OCI-LY7 (cell line): ENCODE measurements around the gene ELAVL2. TPM values are rescaled to one million over a fixed set of nuclear protein-coding genes. Genes with fewer than 3 reads are reported as not detected.

Experiments
- BruUV-seq: library from RNA; stranded (reverse); fragments of 400-500 nt; replicated peaks from 2 replicates; lab custom pipeline; 2021; lab: Mats Ljungman, UMichigan
- CTCF ChIA-PET: fragments of 300-600 bp; sonication (Branson Sonifier 250); formaldehyde crosslinking; loops from one replicate; lab custom pipeline; 2022; ENCODE audit warnings: antibody characterized with exemption; ENCODE audit not compliant: unreplicated experiment; lab: Charles Lee
- POLR2A ChIA-PET: fragments of 300-600 bp; sonication (Branson Sonifier 250); formaldehyde crosslinking; loops from one replicate; lab custom pipeline; 2022; ENCODE audit warnings: antibody characterized with exemption; lab: Charles Lee
- DNase-seq: peaks from one replicate; pipeline ENCODE4 v3.0.0-alpha.2; 2015; ENCODE audit warnings: low spot score
- H2AFZ ChIP-seq: fragments of 200-600 bp; sonication (generic), shearing (Covaris generic); 2 replicates; pipeline ENCODE4 v1.6.1; 2014; ENCODE audit warnings: mild to moderate bottlenecking, antibody characterized with exemption, low read length, moderate library complexity
- H3K27ac ChIP-seq: fragments of 200-600 bp; sonication (generic); 2 replicates; pipeline ENCODE4 v1.5.1; 2014; ENCODE audit warnings: mixed run types, low read depth, mild to moderate bottlenecking, moderate library complexity, low read length, inconsistent platforms; ENCODE audit not compliant: poor library complexity, severe bottlenecking
- H3K36me3 ChIP-seq: fragments of 200-600 bp; sonication (generic); 2 replicates; pipeline ENCODE4 v1.6.1; 2014; ENCODE audit warnings: mild to moderate bottlenecking, antibody characterized with exemption, low read length, moderate library complexity, mixed read lengths; ENCODE audit not compliant: insufficient read depth
- H3K4me1 ChIP-seq: fragments of 200-600 bp; sonication (generic); 2 replicates; pipeline ENCODE4 v1.5.1; 2014; ENCODE audit warnings: mild to moderate bottlenecking, low read length; ENCODE audit not compliant: insufficient read depth, poor library complexity, severe bottlenecking
- H3K4me2 ChIP-seq: fragments of 200-600 bp; sonication (generic); 2 replicates; pipeline ENCODE4 v1.6.1; 2014; ENCODE audit warnings: mild to moderate bottlenecking, low read length
- H3K4me3 ChIP-seq: fragments of 200-600 bp; sonication (generic); 2 replicates; pipeline ENCODE4 v1.5.1; 2014; ENCODE audit warnings: mild to moderate bottlenecking, low read depth, low read length; ENCODE audit not compliant: poor library complexity, severe bottlenecking
- H3K79me2 ChIP-seq: fragments of 200-600 bp; sonication (generic); 2 replicates; pipeline ENCODE4 v1.6.1; 2016; ENCODE audit warnings: low read depth, mild to moderate bottlenecking, low read length, moderate library complexity, mixed read lengths; ENCODE audit not compliant: insufficient read depth
- H3K9me2 ChIP-seq: fragments of 200-600 bp; sonication (generic); 2 replicates; pipeline ENCODE4 v1.6.1; 2016; ENCODE audit warnings: mild to moderate bottlenecking, low read length, mixed read lengths; ENCODE audit not compliant: insufficient read depth
- H3K9me3 ChIP-seq: fragments of 200-600 bp; sonication (generic); 2 replicates; pipeline ENCODE4 v1.6.1; 2014; ENCODE audit warnings: mild to moderate bottlenecking, mixed run types, low read length, mixed read lengths
- H4K20me1 ChIP-seq: fragments of 200-600 bp; sonication (generic); 2 replicates; pipeline ENCODE4 v1.6.1; 2014; ENCODE audit warnings: mild to moderate bottlenecking, antibody characterized with exemption, low read length, moderate library complexity, mixed read lengths; ENCODE audit not compliant: insufficient read depth
- EZH2phosphoT487 ChIP-seq: fragments of 200-600 bp; sonication (generic); IDR thresholded peaks from 2 replicates; pipeline ENCODE4 v1.6.1; 2018; ENCODE audit warnings: low read depth, borderline replicate concordance, mild to moderate bottlenecking, mixed run types, antibody characterized with exemption, low read length, moderate library complexity, mixed read lengths
- intact Hi-C: fragments of 100-400 bp; cut with micrococcal nuclease; formaldehyde crosslinking; loops from one replicate; pipeline ENCODE4 v1.10.0; 2022; ENCODE audit not compliant: unreplicated experiment
- total RNA-seq, 2 experiments: library from RNA; depleted of rRNA in 1 of 2; stranded (reverse); fragments of >200 nt in 1 of 2; shearing (Covaris generic) in 1 of 2; gene quantifications; 2 replicates each; pipeline ENCODE4 v1.2.3, GENCODE V29; 2014 to 2022
- TF ChIP-seq, protein P1 (sequence below): fragments of 200-600 bp; sonication (generic); conservative IDR thresholded peaks from 2 replicates; pipeline ENCODE4 v1.5.1; 2014; ENCODE audit warnings: mild to moderate bottlenecking, antibody characterized with exemption, low read length, moderate library complexity, mixed read lengths

ELAVL2 gene
- total RNA-seq, 2 experiments from 2014 or later: not detected

GRCh38 chr9:23850242-23850689, 24.2 kb upstream of the ELAVL2 start:
- Histone ChIP-seq H3K36me3 (no peaks in the 10 kb centered on the region), H4K20me1 (no peaks in the 10 kb centered on the region), H3K4me3 (no peak overlapping the region), H3K4me1 (no peaks in the 10 kb centered on the region), H2AFZ (no peak overlapping the region), H3K9me3 (no peaks in the 10 kb centered on the region), H3K27ac (no peak overlapping the region), H3K79me2 (no peaks in the 10 kb centered on the region), H3K9me2 (no peaks in the 10 kb centered on the region), H3K4me2 (no peak overlapping the region)
- POLR2A ChIA-PET: interaction anchor here (0.6 kb wide), 1 partner anchor 17 kb away, joined by 3 read pairs; no protein-coding TSS in a partner anchor
- no peak for DNase-seq
- intact Hi-C loops: no loop called here
- BruUV-seq: no TSS peak
- CTCF ChIA-PET: no interaction called here
- TF ChIP-seq, protein P1, sequence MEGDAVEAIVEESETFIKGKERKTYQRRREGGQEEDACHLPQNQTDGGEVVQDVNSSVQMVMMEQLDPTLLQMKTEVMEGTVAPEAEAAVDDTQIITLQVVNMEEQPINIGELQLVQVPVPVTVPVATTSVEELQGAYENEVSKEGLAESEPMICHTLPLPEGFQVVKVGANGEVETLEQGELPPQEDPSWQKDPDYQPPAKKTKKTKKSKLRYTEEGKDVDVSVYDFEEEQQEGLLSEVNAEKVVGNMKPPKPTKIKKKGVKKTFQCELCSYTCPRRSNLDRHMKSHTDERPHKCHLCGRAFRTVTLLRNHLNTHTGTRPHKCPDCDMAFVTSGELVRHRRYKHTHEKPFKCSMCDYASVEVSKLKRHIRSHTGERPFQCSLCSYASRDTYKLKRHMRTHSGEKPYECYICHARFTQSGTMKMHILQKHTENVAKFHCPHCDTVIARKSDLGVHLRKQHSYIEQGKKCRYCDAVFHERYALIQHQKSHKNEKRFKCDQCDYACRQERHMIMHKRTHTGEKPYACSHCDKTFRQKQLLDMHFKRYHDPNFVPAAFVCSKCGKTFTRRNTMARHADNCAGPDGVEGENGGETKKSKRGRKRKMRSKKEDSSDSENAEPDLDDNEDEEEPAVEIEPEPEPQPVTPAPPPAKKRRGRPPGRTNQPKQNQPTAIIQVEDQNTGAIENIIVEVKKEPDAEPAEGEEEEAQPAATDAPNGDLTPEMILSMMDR: no peak
- TF ChIP-seq EZH2phosphoT487: no peak

DNA sequence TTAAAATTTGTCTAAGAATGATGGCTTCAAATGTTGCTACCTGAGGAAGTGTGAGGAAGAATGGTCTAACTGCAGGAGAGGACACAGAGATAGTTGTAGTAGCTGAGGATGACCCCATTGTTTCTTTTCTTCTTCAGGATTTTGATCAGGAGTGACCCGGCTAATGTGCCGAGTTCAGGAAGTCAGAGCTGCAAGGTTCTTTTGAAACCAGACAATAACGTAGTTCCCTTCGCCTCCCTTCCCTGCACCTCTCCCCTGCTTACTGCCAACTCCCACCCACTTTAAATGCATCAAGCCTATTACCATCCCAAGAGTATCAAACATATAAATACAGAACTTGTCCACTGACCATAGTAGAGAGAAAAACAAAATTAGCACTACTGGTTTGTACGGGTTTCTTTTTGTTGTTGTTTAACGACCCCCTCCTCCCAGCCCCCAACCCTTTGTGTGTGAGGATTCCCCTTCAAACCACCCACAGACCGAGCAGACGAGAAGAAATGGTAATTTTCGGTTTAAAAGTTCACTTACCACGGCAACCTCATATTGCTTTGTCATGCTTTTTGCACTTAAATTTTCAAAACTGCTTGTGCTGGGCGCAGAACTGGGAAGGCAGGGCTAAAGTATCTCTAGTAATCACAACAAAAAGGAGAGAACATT, 23.5 kb upstream of the ELAVL2 start:
- intact Hi-C loops: no loop called here
- no peaks in the 10 kb centered on the region for H3K9me2 ChIP-seq
- ChIA-PET POLR2A (interaction anchor here (0.6 kb wide), 1 partner anchor 16 kb away, joined by 3 read pairs; no protein-coding TSS in a partner anchor), CTCF (no interaction called here)
- DNase-seq: no peak
- H2AFZ ChIP-seq: no peak overlapping the region
- H3K9me3 ChIP-seq: no peaks in the 10 kb centered on the region
- no peak overlapping the region for H3K4me3 ChIP-seq
- H3K4me1 ChIP-seq: no peaks in the 10 kb centered on the region
- no peaks in the 10 kb centered on the region for H4K20me1 ChIP-seq
- no peak overlapping the region for H3K4me2 ChIP-seq
- H3K36me3 ChIP-seq: no peaks in the 10 kb centered on the region
- TF ChIP-seq, protein P1: no peak
- TF ChIP-seq EZH2phosphoT487: no peak
- no peak overlapping the region for H3K27ac ChIP-seq
- H3K79me2 ChIP-seq: no peaks in the 10 kb centered on the region
- BruUV-seq: no TSS peak

- CTCF ChIA-PET: no interaction called here
- H3K4me2 ChIP-seq: no peak overlapping the region
- no peak for TF ChIP-seq EZH2phosphoT487
- TF ChIP-seq, protein P1: peak; percentile 51
- no peak overlapping the region for H3K4me3 ChIP-seq
- no peak overlapping the region for H3K27ac ChIP-seq
- POLR2A ChIA-PET: no interaction called here
- H3K4me1 ChIP-seq: no peaks in the 10 kb centered on the region
- H2AFZ ChIP-seq: no peak overlapping the region
- no peaks in the 10 kb centered on the region for H3K36me3 ChIP-seq
- H3K9me3 ChIP-seq: no peaks in the 10 kb centered on the region
- no peaks in the 10 kb centered on the region for H3K9me2 ChIP-seq
- intact Hi-C loops: no loop called here
- no peaks in the 10 kb centered on the region for H3K79me2 ChIP-seq
- BruUV-seq: no TSS peak
- DNase-seq: no peak
- no peaks in the 10 kb centered on the region for H4K20me1 ChIP-seq
These were observed 16.6 kb upstream of the ELAVL2 start for GRCh38 chr9:23842565-23843129.
